Measurements from ENCODE around the gene APOBEC3A.
A peak's percentile ranks its signal among the peaks of the same experiment; 100 is the strongest.
"Not testable (repeated sequence)": the region's sequence is repeated elsewhere in the genome, so short reads cannot be mapped to it uniquely, and the experiment has no call there.

Gene APOBEC3A

DNA sequence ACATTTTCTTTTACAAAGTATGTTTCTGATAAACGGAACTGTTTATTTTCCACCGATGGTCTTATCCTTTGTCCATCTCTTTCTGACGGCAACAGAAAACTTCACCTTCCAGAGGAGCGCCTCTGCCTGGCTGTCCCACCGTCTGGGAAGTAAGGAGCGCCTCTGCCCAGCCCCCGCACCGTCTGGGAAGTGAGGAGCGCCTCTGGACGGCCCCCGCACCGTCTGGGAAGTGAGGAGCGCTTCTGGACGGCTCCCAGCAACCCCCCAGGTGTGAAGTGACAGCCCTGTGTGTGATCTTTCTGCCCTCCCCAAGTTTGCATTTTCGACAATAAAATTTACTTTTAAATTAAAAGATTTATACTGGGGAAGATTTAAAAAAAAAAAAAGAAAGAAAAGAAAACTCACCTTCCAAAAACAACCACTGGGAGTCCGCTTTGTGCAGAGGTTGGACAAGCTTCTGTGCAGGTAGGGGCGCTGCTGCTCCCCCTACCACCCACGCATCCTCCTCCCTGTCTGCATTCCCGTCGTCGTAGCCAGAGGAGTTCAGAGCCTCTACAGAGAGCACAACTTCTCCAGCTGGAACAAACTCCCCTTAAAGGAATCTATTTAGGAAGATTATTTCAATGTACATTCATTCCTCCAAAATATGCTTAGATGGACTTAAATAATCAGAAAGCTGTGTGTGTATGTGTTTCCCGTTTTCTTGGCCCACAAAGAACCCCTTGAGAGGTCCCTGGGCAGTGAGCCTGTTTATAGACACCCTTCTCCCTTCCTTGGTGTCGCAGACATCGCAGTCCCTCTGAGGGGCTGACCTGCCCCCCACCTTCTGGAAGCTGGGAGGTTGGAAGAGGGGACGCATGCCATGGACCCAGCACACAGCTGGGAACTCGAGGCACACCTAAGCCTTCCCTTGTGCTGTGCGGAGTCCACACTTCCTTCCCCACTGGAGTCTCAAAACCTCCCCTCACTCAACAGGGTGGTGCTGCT lies 23.9 kb downstream of the APOBEC3A start:
- no peak for DNase-seq (ENCODE audit: low read depth in 2 of 2)

- peak; percentile 73 to 76 for DNase-seq (ENCODE audit: low read depth in 2 of 2)
These were observed 24.9 kb downstream of the APOBEC3A start, which contains the start of gene APOBEC3B for GRCh38 chr22:38981992-38982927. Gene APOBEC3B, plus strand, starts transcription at chr22:38982347. Its CDS starts 107 bp downstream, at chr22:38982454.

DNA sequence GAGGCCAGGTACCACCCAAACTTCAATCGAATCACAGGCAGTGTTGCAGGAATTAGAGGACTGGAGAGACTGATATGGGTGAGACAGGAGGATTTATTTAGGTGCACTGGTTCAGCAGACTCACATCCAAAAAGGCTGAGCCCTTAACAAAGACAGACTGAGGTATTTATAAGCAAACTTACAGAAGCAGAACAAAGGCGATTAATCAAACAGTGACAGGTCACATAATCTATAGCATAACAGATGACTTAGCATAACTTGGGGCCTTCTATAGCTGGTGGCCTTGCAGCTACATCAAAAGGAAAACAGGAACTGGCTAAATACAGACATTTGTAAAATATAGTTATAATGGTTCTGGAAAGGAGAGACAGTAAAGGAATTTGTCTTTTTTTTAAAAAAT lies 26.8 kb downstream of the APOBEC3A start:
- no peak for DNase-seq (ENCODE audit: low read depth in 2 of 2)

- not testable (repeated sequence) for DNase-seq (ENCODE audit: low read depth in 2 of 2)
These were observed 27.7 kb downstream of the APOBEC3A start for GRCh38 chr22:38984784-38985757.

DNA sequence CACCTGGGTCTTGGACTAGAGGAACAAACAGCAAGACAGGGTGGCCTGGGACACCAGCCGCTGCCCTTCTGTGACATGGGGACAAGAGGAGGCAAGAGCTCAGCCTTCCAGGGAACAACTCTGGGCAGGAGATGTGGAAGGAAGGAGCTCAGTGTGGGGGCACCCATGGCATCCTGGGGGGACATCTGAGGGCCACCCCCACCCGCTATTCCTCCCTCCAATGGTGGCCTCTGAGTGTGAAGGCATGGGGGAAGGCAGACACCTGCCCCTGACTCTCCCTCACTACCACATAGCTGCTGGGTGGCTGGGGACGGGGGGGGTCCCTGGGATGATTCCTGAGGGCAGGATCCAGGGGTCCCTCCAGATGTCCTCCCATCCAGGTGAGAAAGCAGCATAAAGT lies 29.2 kb downstream of the APOBEC3A start:
- DNase-seq (ENCODE audit: low read depth in 2 of 2): no peak

DNA sequence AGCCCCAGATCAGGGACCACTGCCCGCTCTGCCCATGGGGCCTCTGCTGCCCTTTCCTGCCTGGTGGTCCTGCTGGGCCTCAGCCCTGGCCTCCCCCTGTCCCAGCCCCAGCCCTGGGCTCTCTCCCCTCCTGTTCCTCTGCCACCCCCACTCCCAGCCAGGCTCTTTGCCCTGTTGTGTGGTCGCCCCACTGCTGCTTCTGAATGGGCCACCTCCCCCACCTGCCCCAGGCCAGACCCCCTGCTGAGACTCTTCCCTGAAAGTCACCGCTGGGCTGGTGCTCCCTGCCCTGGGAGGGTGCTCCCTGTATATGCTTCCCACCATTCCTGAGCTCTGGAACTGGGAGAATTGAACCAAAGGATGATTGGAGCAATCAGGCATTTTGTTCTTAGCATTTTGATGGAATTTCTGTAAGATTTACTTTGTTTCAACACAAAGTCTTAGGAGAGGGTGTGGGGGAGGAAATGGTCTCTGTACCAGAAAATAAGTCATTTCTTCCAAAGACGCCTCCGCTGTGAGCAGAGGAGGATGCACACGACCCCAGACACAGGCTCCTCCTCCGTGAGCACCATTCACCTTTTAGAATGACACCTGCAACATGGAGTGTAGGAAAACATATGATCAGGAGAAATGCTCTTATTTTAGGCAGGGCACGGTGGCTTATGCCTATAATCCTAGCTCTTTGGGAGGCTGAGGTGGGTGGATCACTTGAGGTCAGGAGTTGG lies 29.9 kb downstream of the APOBEC3A start:
- DNase-seq (ENCODE audit: low read depth in 2 of 2): no peak

DNA sequence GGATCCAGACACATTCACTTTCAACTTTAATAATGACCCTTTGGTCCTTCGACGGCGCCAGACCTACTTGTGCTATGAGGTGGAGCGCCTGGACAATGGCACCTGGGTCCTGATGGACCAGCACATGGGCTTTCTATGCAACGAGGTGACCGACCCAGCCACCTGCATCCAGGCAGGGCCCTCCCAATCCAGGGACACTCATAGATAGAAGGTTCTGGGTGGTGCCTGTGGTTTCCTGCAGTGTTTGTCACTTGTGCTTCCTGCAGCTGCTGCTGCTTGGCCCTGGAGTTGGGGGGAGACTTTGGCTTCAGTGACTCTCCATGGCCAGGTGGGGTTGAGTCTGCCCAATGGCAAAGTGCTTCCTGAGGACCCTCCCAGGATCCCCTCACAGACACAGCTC lies 32.1 kb downstream of the APOBEC3A start:
- DNase-seq (ENCODE audit: low read depth in 2 of 2): no peak

- DNase-seq (ENCODE audit: low read depth in 2 of 2): not testable (repeated sequence)
These were observed 35.5 kb downstream of the APOBEC3A start for GRCh38 chr22:38992871-38993371.

DNA sequence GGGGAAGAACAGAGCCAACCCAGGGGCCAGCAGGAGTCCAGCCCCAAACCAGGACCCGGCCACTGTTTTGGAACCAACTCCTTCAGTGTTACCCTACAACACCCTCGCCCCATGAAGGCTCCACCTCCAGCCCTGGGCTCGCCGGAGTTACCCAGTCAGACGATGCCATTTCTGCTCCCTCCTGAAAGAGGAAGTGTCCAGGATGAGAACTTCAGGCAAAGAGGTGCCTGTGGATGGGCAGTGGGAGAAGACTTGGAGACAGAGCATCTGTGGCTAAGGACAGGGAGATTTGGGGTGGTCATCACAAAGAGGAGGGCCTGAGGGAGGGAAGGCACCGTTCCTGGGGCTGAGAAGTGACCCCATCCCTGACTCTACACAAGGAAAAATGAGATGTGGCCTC lies 38.7 kb downstream of the APOBEC3A start:
- DNase-seq (ENCODE audit: low read depth in 2 of 2): no peak

DNA sequence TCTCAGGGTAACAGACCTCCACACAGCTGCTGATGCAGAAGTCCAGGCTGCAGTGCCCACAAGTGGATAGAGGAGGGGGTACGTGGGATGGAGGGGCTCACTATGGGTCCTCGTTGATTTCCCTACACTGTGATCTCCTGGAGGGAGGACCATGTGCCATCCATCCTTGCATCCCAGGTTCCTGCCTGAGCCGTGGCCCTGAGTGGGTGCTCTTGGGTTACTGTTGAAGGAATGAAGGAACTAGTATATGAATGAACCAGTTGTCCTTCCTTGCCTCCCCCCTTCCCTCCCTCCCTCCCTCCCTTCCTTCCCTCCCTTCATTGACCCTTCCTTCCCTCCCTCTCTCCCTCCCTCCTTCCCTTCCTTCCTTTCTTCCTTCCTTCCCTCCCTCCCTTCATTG lies 40.1 kb downstream of the APOBEC3A start:
- no peak for DNase-seq (ENCODE audit: low read depth in 2 of 2)

DNA sequence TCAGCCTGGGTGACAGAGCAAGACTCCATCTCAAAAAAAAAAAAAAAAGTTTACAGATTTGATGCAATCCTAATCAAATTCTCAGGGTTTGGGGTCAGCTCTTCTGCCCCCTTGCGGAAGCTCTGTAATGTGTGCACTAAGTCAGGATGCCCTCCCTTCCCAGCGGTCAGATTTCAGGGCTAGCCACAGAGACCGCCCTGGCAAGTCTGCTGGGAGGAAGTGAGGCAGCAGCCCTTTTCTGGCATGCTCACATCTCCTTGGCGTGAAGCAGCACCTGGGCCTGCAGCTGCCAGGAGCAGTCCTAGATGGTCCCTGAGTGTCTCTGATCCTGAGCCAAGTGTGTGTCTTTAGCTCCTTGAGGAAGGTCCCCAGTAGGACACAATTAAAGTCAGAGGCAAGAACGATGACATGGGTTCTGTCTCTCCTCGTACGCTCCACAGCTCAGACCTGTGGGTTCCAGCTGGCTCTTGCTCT lies 45.8 kb downstream of the APOBEC3A start:
- peak; percentile 51 to 54 for DNase-seq (ENCODE audit: low read depth in 2 of 2)

GRCh38 chr22:39007177-39007576 lies 49.8 kb downstream of the APOBEC3A start:
- DNase-seq (ENCODE audit: low read depth in 2 of 2): no peak

DNA sequence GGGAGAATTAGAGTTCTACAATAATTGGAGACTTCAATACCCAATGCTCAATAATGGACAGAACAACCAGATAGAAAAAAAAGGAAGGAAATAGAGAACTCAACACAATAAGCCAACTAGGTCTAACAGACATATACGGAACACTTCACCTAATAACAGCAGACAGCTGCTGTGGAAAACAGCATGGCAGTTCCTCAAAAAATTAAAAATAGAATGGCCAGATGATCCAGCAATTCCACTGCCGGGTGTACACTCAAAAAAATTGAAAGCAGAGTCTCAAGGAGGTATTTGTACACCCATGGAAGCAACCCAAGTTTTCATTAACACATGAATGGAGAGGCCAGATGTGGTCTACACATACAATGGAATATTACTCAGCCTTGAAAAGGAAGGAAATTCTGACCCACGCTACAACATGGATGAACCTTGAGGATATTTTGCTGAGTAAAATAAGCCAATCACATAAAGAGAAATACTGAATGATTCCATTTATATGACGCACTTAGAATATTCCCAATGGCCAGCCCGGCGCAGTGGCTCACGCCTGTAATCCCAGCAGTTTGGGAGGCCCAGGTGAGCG lies 51.0 kb downstream of the APOBEC3A start:
- DNase-seq (ENCODE audit: low read depth in 2 of 2): not testable (repeated sequence)

DNA sequence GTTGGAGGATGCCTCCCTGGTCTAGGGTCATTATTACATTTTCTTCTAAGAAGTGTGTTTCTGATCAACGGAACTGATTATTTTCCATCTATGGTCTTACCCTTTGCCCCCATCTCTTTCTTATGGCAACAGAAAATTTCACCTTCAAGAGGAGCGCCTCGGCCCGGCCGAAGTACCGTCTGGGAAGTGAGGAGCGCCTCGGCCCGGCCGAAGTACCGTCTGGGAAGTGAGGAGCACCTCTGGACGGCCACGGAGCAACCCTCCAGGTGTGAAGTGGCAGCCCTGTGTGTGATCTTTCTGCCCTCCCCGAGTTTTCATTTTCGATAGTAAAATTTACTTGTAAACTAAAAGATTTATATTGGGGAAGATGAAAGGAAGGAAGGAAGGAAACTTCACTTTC lies 53.5 kb downstream of the APOBEC3A start:
- no peak for DNase-seq (ENCODE audit: low read depth in 2 of 2)

Measured in fibroblast of skin of left biceps (primary cell).